HepG2 (cell line): ENCODE measurements around the gene SRR. TPM values are rescaled to one million over a fixed set of nuclear protein-coding genes. Genes with fewer than 3 reads are reported as not detected.
A peak's percentile ranks its signal among the peaks of the same experiment; 100 is the strongest.

ENCODE experiments used
- ARNT ChIP-seq: fragments of 450-650 bp; IDR thresholded peaks from 2 replicates; pipeline ENCODE4 v1.6.1; 2017
- CENPT ChIP-seq: sonication (generic); formaldehyde crosslinking; IDR thresholded peaks from 2 replicates; pipeline ENCODE4 v1.8.0; 2022; ENCODE audit warnings: low read depth, mild to moderate bottlenecking, moderate library complexity, missing genetic modification reagents
- DDIT3 ChIP-seq: sonication (generic); formaldehyde crosslinking; IDR thresholded peaks from 2 replicates; pipeline ENCODE4 v1.4.0; 2020; ENCODE audit warnings: mild to moderate bottlenecking, missing genetic modification reagents
- KDM4B ChIP-seq: sonication (generic); formaldehyde crosslinking; IDR thresholded peaks from 2 replicates; pipeline ENCODE4 v1.4.0; 2020; ENCODE audit warnings: missing genetic modification reagents
- MAX ChIP-seq: IDR thresholded peaks from 2 replicates; pipeline ENCODE4 v1.6.1; 2012; ENCODE audit warnings: inconsistent platforms
- NR2C2 ChIP-seq: sonication (generic); formaldehyde crosslinking; IDR thresholded peaks from 2 replicates; pipeline ENCODE4 v1.4.0; 2020; ENCODE audit warnings: missing genetic modification reagents, mild to moderate bottlenecking, moderate library complexity, borderline replicate concordance
- NR2F6 ChIP-seq, 2 experiments: IDR thresholded peaks; 2 replicates each; pipeline ENCODE4 v1.6.1; 2016; ENCODE audit warnings: antibody characterized with exemption in 1 of 2, mild to moderate bottlenecking in 1 of 2
- RFX3 ChIP-seq: IDR thresholded peaks from 2 replicates; pipeline ENCODE4 v1.6.1; 2016; ENCODE audit warnings: missing biosample characterization, missing genetic modification reagents
- SIN3A ChIP-seq: IDR thresholded peaks from 2 replicates; pipeline ENCODE4 v1.6.1; 2011; ENCODE audit warnings: low read depth, mild to moderate bottlenecking, control low read depth, low read length, borderline replicate concordance
- TAF15 ChIP-seq: fragments of 200-400 bp; formaldehyde crosslinking; IDR thresholded peaks from one replicate; pipeline ENCODE4 v1.6.1; 2018; ENCODE audit warnings: mild to moderate bottlenecking, low read depth, low read length; ENCODE audit not compliant: poor library complexity, severe bottlenecking
- TFDP1 ChIP-seq: IDR thresholded peaks from 2 replicates; pipeline ENCODE4 v1.6.1; 2016; ENCODE audit warnings: missing compliant biosample characterization, missing genetic modification reagents, borderline replicate concordance
- THAP8 ChIP-seq: sonication (generic); formaldehyde crosslinking; IDR thresholded peaks from 2 replicates; pipeline ENCODE4 v1.5.1; 2020; ENCODE audit warnings: missing genetic modification reagents, mild to moderate bottlenecking, borderline replicate concordance
- TOPORS ChIP-seq: sonication (generic); formaldehyde crosslinking; IDR thresholded peaks from 2 replicates; pipeline ENCODE4 v1.8.0; 2023; ENCODE audit warnings: mild to moderate bottlenecking, missing genetic modification reagents
- U2AF2 ChIP-seq: fragments of 200-400 bp; formaldehyde crosslinking; IDR thresholded peaks from 2 replicates; pipeline ENCODE4 v1.6.1; 2017; ENCODE audit warnings: low read depth, mild to moderate bottlenecking, low read length
- ZNF260 ChIP-seq: sonication (generic); formaldehyde crosslinking; IDR thresholded peaks from 2 replicates; pipeline ENCODE4 v1.4.0; 2020; ENCODE audit warnings: missing genetic modification reagents, low read depth, mild to moderate bottlenecking, borderline replicate concordance
- ZNF281 ChIP-seq: sonication (generic); formaldehyde crosslinking; IDR thresholded peaks from 2 replicates; pipeline ENCODE4 v1.4.0; 2020; ENCODE audit warnings: missing genetic modification reagents, borderline replicate concordance
- ZNF430 ChIP-seq: sonication (generic); formaldehyde crosslinking; IDR thresholded peaks from 2 replicates; pipeline ENCODE4 v1.9.0; 2021; ENCODE audit warnings: mild to moderate bottlenecking, missing genetic modification reagents
- ZNF598 ChIP-seq: sonication (generic); formaldehyde crosslinking; IDR thresholded peaks from 2 replicates; pipeline ENCODE4 v1.5.1; 2020; ENCODE audit warnings: mild to moderate bottlenecking, missing genetic modification reagents, borderline replicate concordance
- ZNF607 ChIP-seq: sonication (generic); formaldehyde crosslinking; IDR thresholded peaks from 2 replicates; pipeline ENCODE4 v1.5.1; 2020; ENCODE audit warnings: missing genetic modification reagents, mild to moderate bottlenecking, borderline replicate concordance
- ZNF614 ChIP-seq: IDR thresholded peaks from 2 replicates; pipeline ENCODE4 v1.6.1; 2018; ENCODE audit warnings: missing biosample characterization, missing genetic modification reagents, inconsistent platforms, borderline replicate concordance
- ZNF691 ChIP-seq: sonication (generic); formaldehyde crosslinking; IDR thresholded peaks from 2 replicates; pipeline ENCODE4 v1.4.0; 2020; ENCODE audit warnings: missing genetic modification reagents, low read depth, mild to moderate bottlenecking, borderline replicate concordance
- polyA plus RNA-seq, 8 experiments: library from polyadenylated mRNA; depleted of rRNA in 3 of 8; stranded (reverse) in 7 of 8; unstranded in 1 of 8; fragments of >200 nt; fragmentation: Illumina TruSeq in 4 of 8; extraction: Trizol in 4 of 8; gene quantifications; 2 replicates each; pipeline versions ENCODE4 v1.2.1 to v1.2.3, GENCODE V29; 2011 to 2016; ENCODE audit warnings: low read depth in 4 of 8, missing spikeins in 1 of 8, mixed read lengths in 1 of 8; ENCODE audit not compliant: insufficient read depth in 1 of 8
- total RNA-seq, 5 experiments: library from RNA; depleted of rRNA; stranded (reverse); fragments of >200 nt; fragmentation: Illumina TruSeq; extraction: Trizol; gene quantifications; 2 replicates each; pipeline ENCODE4 v1.2.3, GENCODE V29; 2016; ENCODE audit warnings: low read depth in 1 of 5

The SRR gene
- total and polyA plus RNA-seq, 2 of the 13 experiments (the other 11 are each of a cell fraction or from before 2014, with no cell fraction given): 3.6 to 7.8 TPM

- no peak for TF ChIP-seq CENPT
- TF ChIP-seq ZNF430 (CRISPR knock-in tag): 0 out of 2 replicates have a peak, but pooled peaks have one; percentile 37
- no peak for TF ChIP-seq RFX3 (CRISPR knock-in tag)
- TF ChIP-seq THAP8 (CRISPR knock-in tag): 0 out of 2 replicates have a peak, but pooled peaks have one; percentile 29
- 0 out of 2 replicates have a peak, but pooled peaks have one; percentile 13 for TF ChIP-seq NR2C2 (CRISPR knock-in tag)
- no peak for TF ChIP-seq ARNT
- TF ChIP-seq TFDP1 (CRISPR knock-in tag): peak; percentile 30; the same call in 1 of the 2 replicates
- 0 out of 2 replicates have a peak, but pooled peaks have one; percentile 49 for TF ChIP-seq ZNF607 (CRISPR knock-in tag)
- TF ChIP-seq NR2F6 (IDR thresholded peaks at IDR 0.05): no peak
- TF ChIP-seq NR2F6 (CRISPR knock-in tag; IDR thresholded peaks at IDR 0.05): no peak
- TF ChIP-seq ZNF614: no peak
- no peak for TF ChIP-seq ZNF260 (CRISPR knock-in tag)
- TF ChIP-seq ZNF281: peak; percentile 80; the same call in 1 of the 2 replicates
- TF ChIP-seq DDIT3 (CRISPR knock-in tag): no peak
- TF ChIP-seq U2AF2: no peak
- TF ChIP-seq ZNF598 (CRISPR knock-in tag): 0 out of 2 replicates have a peak, but pooled peaks have one; percentile 35
- TF ChIP-seq TAF15: no peak
- 0 out of 2 replicates have a peak, but pooled peaks have one; percentile 29 for TF ChIP-seq ZNF691 (CRISPR knock-in tag)
- 0 out of 2 replicates have a peak, but pooled peaks have one; percentile 40 for TF ChIP-seq TOPORS (CRISPR knock-in tag)
- peak; percentile 28; the same call in 1 of the 2 replicates for TF ChIP-seq MAX
- peak; percentile 54; the same call in 1 of the 2 replicates for TF ChIP-seq SIN3A
- no peak for TF ChIP-seq KDM4B (CRISPR knock-in tag)
These were observed 34.0 kb downstream of the SRR start (continued) for GRCh38 chr17:2337544-2338314.
